ENCODE measurements around the gene GALNT9.

GALNT9 gene

GRCh38 chr12:132168311-132169031 is 160.9 kb downstream of the GALNT9 start:
- DNase-seq (ENCODE audit: low read depth in 2 of 2), result no peak

GRCh38 chr12:132167611-132168310 is 161.6 kb downstream of the GALNT9 start:
- no peak for DNase-seq (ENCODE audit: low read depth in 2 of 2)

GRCh38 chr12:132166801-132167591 is 162.4 kb downstream of the GALNT9 start:
- no peak for DNase-seq (ENCODE audit: low read depth in 2 of 2)

GRCh38 chr12:132166093-132166492 is 163.3 kb downstream of the GALNT9 start:
- no peak for DNase-seq (ENCODE audit: low read depth in 2 of 2)

GRCh38 chr12:132165584-132165983 is 163.8 kb downstream of the GALNT9 start:
- no peak for DNase-seq (ENCODE audit: low read depth in 2 of 2)

- DNase-seq (ENCODE audit: low read depth in 2 of 2), result no peak
Observed at GRCh38 chr12:132164426-132164825, 165.0 kb downstream of the GALNT9 start.

- DNase-seq (ENCODE audit: low read depth in 2 of 2), result no peak
Observed at GRCh38 chr12:132163911-132164288, 165.5 kb downstream of the GALNT9 start.

GRCh38 chr12:132163041-132163910 is 166.1 kb downstream of the GALNT9 start:
- DNase-seq (ENCODE audit: low read depth in 2 of 2), result no peak

GRCh38 chr12:132162508-132163031 is 166.8 kb downstream of the GALNT9 start:
- DNase-seq (ENCODE audit: low read depth in 2 of 2), result no peak

GRCh38 chr12:132161796-132162507 is 167.4 kb downstream of the GALNT9 start:
- DNase-seq (ENCODE audit: low read depth in 2 of 2), result no peak

GRCh38 chr12:132161036-132161781 is 168.2 kb downstream of the GALNT9 start:
- no peak for DNase-seq (ENCODE audit: low read depth in 2 of 2)

- DNase-seq (ENCODE audit: low read depth in 2 of 2), result no peak
Observed at GRCh38 chr12:132160601-132161035, 168.8 kb downstream of the GALNT9 start.

GRCh38 chr12:132160016-132160415 is 169.4 kb downstream of the GALNT9 start:
- no peak for DNase-seq (ENCODE audit: low read depth in 2 of 2)

- no peak for DNase-seq (ENCODE audit: low read depth in 2 of 2)
Observed at GRCh38 chr12:132159555-132160003, 169.8 kb downstream of the GALNT9 start.

- no peak for DNase-seq (ENCODE audit: low read depth in 2 of 2)
Observed at GRCh38 chr12:132158677-132159554, 170.5 kb downstream of the GALNT9 start.

- no peak for DNase-seq (ENCODE audit: low read depth in 2 of 2)
Observed at GRCh38 chr12:132157733-132158409, 171.5 kb downstream of the GALNT9 start.

- no peak for DNase-seq (ENCODE audit: low read depth in 2 of 2)
Observed at GRCh38 chr12:132156573-132157325, 172.6 kb downstream of the GALNT9 start.
